Smooth muscle cell (in vitro differentiated cells): ENCODE results near the gene DIP2A. TPM values are rescaled to one million over a fixed set of nuclear protein-coding genes. Genes with fewer than 3 reads are reported as not detected.

Experiments used
- DNase-seq: peaks from one replicate; lab custom pipeline; 2025; ENCODE audit not compliant: unreplicated experiment; lab: John Stamatoyannopoulos, UW
- H2AFZ ChIP-seq: fragments of 200-600 bp; sonication (generic); 2 replicates; pipeline ENCODE4 v1.6.0; 2016; ENCODE audit warnings: antibody characterized with exemption, low read depth, mild to moderate bottlenecking
- H3F3A ChIP-seq: fragments of 200-600 bp; sonication (generic); 2 replicates; pipeline ENCODE4 v1.6.0; 2017; ENCODE audit warnings: antibody characterized with exemption, low read depth
- H3K27ac ChIP-seq: fragments of 200-600 bp; sonication (generic); 2 replicates; pipeline ENCODE4 v1.5.1; 2016; ENCODE audit warnings: low read depth, mild to moderate bottlenecking
- H3K27me3 ChIP-seq: fragments of 200-600 bp; sonication (generic); 2 replicates; pipeline ENCODE4 v1.6.1; 2016; ENCODE audit warnings: low read depth, mild to moderate bottlenecking
- H3K36me3 ChIP-seq: fragments of 200-600 bp; sonication (generic); 2 replicates; pipeline ENCODE4 v1.5.1; 2016; ENCODE audit warnings: low read depth
- H3K4me1 ChIP-seq: fragments of 200-600 bp; sonication (generic); 2 replicates; pipeline ENCODE4 v1.5.1; 2016; ENCODE audit warnings: low read depth
- H3K4me2 ChIP-seq: fragments of 200-600 bp; sonication (generic); 2 replicates; pipeline ENCODE4 v1.6.0; 2016; ENCODE audit warnings: mild to moderate bottlenecking
- H3K4me3 ChIP-seq: fragments of 200-600 bp; sonication (generic); 2 replicates; pipeline ENCODE4 v1.5.1; 2016; ENCODE audit warnings: mild to moderate bottlenecking
- H3K79me2 ChIP-seq: fragments of 200-600 bp; sonication (generic); 2 replicates; pipeline ENCODE4 v1.6.0; 2016; ENCODE audit warnings: low read depth, mild to moderate bottlenecking
- H3K9ac ChIP-seq: fragments of 200-600 bp; sonication (generic); 2 replicates; pipeline ENCODE4 v1.6.0; 2016; ENCODE audit warnings: low read depth
- H3K9me3 ChIP-seq: fragments of 200-600 bp; sonication (generic); replicated peaks from 2 replicates; pipeline ENCODE4 v1.5.1; 2016; ENCODE audit warnings: low read depth
- H4K20me1 ChIP-seq: fragments of 200-600 bp; sonication (generic); 2 replicates; pipeline ENCODE4 v1.6.0; 2016; ENCODE audit warnings: low read depth
- CTCF ChIP-seq: fragments of 200-600 bp; sonication (generic); IDR thresholded peaks from 2 replicates; pipeline ENCODE4 v1.5.1; 2017; ENCODE audit warnings: borderline replicate concordance, mild to moderate bottlenecking, antibody characterized with exemption; ENCODE audit not compliant: insufficient read depth, poor library complexity, severe bottlenecking
- WGBS: methylation state at CpG from one replicate; pipeline ENCODE4 v1.1.7; 2016; ENCODE audit warnings: low lambda C conversion rate; 5-methylcytosine and 5-hydroxymethylcytosine counted together
- polyA plus RNA-seq: library from polyadenylated mRNA; unstranded; fragments of >200 nt; fragmentation: Nextera tagmentation; extraction: Ambion mirVana; gene quantifications from 2 replicates; pipeline ENCODE4 v1.2.1, GENCODE V29; 2016
- total RNA-seq: library from RNA; depleted of rRNA; stranded (reverse); fragments of >200 nt; gene quantifications from 2 replicates; pipeline ENCODE4 v1.2.3, GENCODE V29; 2014

The DIP2A gene
- total and polyA plus RNA-seq, 2 experiments from 2014 or later, result 11.5 to 24.8 TPM

DNA sequence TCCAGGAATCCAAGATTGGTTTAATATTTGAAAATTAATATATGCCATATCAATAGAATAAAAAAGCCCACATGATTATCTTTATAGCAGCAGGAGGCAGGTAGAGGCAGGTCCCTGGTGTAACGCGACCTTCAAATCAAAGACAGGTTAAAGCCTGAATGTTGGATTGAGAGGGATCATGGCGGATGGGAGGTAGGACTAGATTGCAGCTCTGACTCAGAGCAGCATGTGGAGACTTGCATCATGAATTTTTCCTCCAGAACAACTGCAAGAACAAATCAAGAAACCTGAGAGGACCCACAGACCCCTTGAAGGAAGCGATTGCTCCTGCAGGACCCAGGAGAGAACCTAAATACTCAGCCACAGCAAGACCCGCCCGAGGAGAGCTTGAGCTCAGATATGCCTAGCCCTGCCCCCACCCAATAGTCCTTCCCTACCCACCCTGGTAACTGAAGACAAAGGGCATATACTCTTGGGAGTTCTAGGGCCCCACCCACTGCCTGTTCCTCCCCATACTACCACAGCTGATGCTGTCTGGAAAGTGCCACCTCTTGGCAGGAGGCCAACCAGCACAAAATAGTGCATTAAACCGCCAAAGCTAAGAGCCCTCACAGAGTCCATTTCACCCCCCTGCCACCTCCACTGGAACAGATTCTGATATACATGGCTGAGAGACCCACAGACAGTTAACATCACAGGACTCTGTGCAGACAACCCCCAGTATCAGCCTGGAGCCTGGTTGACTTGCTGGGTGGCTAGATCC, 126.7 kb downstream of the DIP2A start:
- WGBS, result 89% methylated on average over 7 of the region's 7 CpGs
- no peak for TF ChIP-seq CTCF
- no peak overlapping the region for H3K4me3 ChIP-seq
- H3K4me2 ChIP-seq, result no peak overlapping the region
- H3K9ac ChIP-seq, result no peak overlapping the region
- no peak overlapping the region for H3K27ac ChIP-seq
- peaks cover 15% of the 10 kb centered on the region for H3K36me3 ChIP-seq
- no peaks in the 10 kb centered on the region for H4K20me1 ChIP-seq
- H3F3A ChIP-seq, result no peaks in the 10 kb centered on the region
- H3K9me3 ChIP-seq, result peaks cover 11% of the 10 kb centered on the region
- DNase-seq, result no peak
- H3K4me1 ChIP-seq, result no peaks in the 10 kb centered on the region
- H3K79me2 ChIP-seq, result no peaks in the 10 kb centered on the region
- no peak overlapping the region for H2AFZ ChIP-seq
- no peaks in the 10 kb centered on the region for H3K27me3 ChIP-seq

DNA sequence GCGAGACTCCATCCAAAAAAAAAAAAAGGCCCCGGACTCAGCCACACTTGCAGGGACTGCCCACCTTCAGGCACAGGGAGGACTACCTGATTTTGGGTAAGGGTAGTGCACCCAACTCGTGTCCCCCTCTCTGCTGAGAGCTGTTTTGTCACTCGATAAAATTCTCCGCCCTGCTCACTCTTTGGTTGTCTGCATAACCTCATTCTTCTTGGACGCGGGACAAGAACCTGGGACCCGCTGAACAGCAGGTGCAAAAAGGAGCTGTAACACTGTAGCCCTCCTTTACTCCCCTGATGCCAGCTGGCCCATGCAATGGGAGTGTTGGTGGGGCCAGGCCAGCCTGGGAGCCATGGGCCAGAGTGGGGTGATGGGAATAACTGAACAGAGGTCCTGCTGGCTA, 135.6 kb downstream of the DIP2A start:
- Histone ChIP-seq H3K9ac (no peak overlapping the region), H4K20me1 (no peaks in the 10 kb centered on the region), H3K27me3 (no peaks in the 10 kb centered on the region), H3K27ac (no peak overlapping the region), H3K36me3 (no peaks in the 10 kb centered on the region), H3K9me3 (peaks cover 2% of the 10 kb centered on the region), H3K4me2 (no peak overlapping the region), H3F3A (peaks cover 6% of the 10 kb centered on the region), H2AFZ (no peak overlapping the region), H3K4me1 (peaks cover 5% of the 10 kb centered on the region), H3K79me2 (no peaks in the 10 kb centered on the region), H3K4me3 (no peak overlapping the region)
- no peak for DNase-seq
- 95% methylated on average over 8 of the region's 8 CpGs for WGBS
- no peak for TF ChIP-seq CTCF

- Histone ChIP-seq H3K79me2 (no peaks in the 10 kb centered on the region), H4K20me1 (no peaks in the 10 kb centered on the region), H3K27me3 (no peaks in the 10 kb centered on the region), H3F3A (peaks cover 6% of the 10 kb centered on the region), H3K36me3 (no peaks in the 10 kb centered on the region), H3K4me3 (no peak overlapping the region), H2AFZ (no peak overlapping the region), H3K27ac (no peak overlapping the region), H3K9me3 (no peaks in the 10 kb centered on the region), H3K9ac (no peak overlapping the region), H3K4me2 (no peak overlapping the region), H3K4me1 (peaks cover 5% of the 10 kb centered on the region)
- WGBS, result 82% methylated on average over 1 of the region's 1 CpG
- TF ChIP-seq CTCF, result no peak
- DNase-seq, result no peak
Observed at GRCh38 chr21:46596201-46596600, 137.5 kb downstream of the DIP2A start.

DNA sequence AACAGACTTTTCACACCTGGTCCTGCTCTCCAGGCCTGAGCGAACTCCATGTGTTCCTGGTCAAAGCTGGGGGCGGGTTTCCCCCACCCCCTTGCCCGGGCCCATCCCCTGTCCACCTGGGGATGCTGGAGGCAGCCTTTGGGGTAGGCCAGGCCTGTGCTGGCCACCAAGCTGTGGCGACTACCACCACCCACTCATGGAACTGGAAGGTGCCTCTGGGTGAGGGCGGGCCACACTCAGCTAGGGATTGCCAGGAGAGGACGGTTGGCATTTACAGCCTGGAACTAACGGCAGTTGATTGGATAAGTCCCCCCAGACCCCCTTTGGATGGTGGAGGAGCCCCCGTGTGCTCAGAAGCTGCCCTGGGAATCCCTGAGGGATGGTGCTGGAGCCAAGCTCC, 138.3 kb downstream of the DIP2A start:
- H3K4me2 ChIP-seq, result no peak overlapping the region
- no peak overlapping the region for H2AFZ ChIP-seq
- no peak overlapping the region for H3K4me3 ChIP-seq
- H3K36me3 ChIP-seq, result no peaks in the 10 kb centered on the region
- peaks cover 5% of the 10 kb centered on the region for H3K4me1 ChIP-seq
- no peak overlapping the region for H3K9ac ChIP-seq
- no peaks in the 10 kb centered on the region for H3K79me2 ChIP-seq
- H3K27me3 ChIP-seq, result no peaks in the 10 kb centered on the region
- no peak for DNase-seq
- no peak overlapping the region for H3K27ac ChIP-seq
- no peaks in the 10 kb centered on the region for H4K20me1 ChIP-seq
- 98% methylated on average over 8 of the region's 8 CpGs for WGBS
- H3F3A ChIP-seq, result peaks cover 6% of the 10 kb centered on the region
- H3K9me3 ChIP-seq, result no peaks in the 10 kb centered on the region
- no peak for TF ChIP-seq CTCF
